Activated naive CD8-positive, alpha-beta T cell treated with anti-CD3 and anti-CD28 coated beads, Interleukin-2, amount 50 U/mL, for 16 hours (primary cell): ENCODE results near the gene CDC5L.

ENCODE experiments used
- DNase-seq: peaks from one replicate; pipeline ENCODE4 v3.0.0-alpha.2; 2020; ENCODE audit warnings: low read depth, low spot score

CDC5L gene

GRCh38 chr6:44498436-44498835 is 110.9 kb downstream of the CDC5L start:
- no peak for DNase-seq

DNA sequence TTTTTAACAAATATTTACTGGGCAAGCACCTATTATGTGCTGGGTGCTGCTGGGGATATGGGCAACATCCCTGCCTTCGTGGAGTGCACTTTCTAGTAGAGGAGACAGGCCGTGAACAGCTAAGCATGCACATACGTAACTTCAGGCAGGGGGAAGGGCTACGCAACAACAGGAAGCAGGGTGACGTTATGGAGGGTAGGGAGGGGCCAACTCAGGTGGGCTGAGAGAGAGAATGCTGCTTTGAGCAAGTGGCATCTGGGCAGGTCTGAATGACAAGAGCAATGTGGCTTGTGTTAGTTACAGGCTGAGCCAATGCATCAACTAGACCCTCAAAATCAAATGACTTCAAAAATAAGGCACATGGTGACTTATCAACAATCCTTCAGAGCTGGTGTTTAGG is 112.1 kb downstream of the CDC5L start:
- DNase-seq, result no peak
